IMR-90 (cell line): Measurements from ENCODE around the gene EIF4E1B. TPM values are rescaled to one million over a fixed set of nuclear protein-coding genes. Genes with fewer than 3 reads are reported as not detected.

Experiments used
- ATAC-seq: fragments of 200-7000 bp; cut with Tn5 transposase; 2 replicates; pipeline ENCODE4 v1.9.1; 2020; ENCODE audit warnings: low read depth, mild to moderate bottlenecking, moderate library complexity
- BruUV-seq: library from RNA; stranded (reverse); fragments of 400-500 nt; replicated peaks from 2 replicates; lab custom pipeline; 2021; lab: Mats Ljungman, UMichigan
- CTCF ChIA-PET: fragments of 300-600 bp; formaldehyde crosslinking; extraction: SDS; loops from one replicate; lab custom pipeline; 2021; ENCODE audit warnings: antibody characterized with exemption; lab: Yijun Ruan, JAX
- POLR2A ChIA-PET: fragments of 300-600 bp; sonication (Branson Sonifier 250); formaldehyde crosslinking; loops from one replicate; lab custom pipeline; 2022; ENCODE audit warnings: antibody characterized with exemption; ENCODE audit not compliant: unreplicated experiment; lab: Charles Lee
- DNase-seq: peaks from one replicate; pipeline ENCODE4 v3.0.0; 2013
- H2AFZ ChIP-seq: replicated peaks from 2 replicates; pipeline ENCODE3; 2013; ENCODE audit warnings: low read length, mild to moderate bottlenecking; ENCODE audit not compliant: poor library complexity
- H2AK5ac ChIP-seq: 2 replicates; pipeline ENCODE4 v1.6.1; 2013; ENCODE audit warnings: low read depth, low read length, inconsistent platforms
- H2AK9ac ChIP-seq: replicated peaks from 2 replicates; pipeline ENCODE3; 2013; ENCODE audit warnings: mild to moderate bottlenecking, low read depth, low read length, moderate library complexity; ENCODE audit not compliant: poor library complexity
- H2BK120ac ChIP-seq: 2 replicates; pipeline ENCODE4 v1.6.1; 2013; ENCODE audit warnings: low read depth, low read length, inconsistent platforms
- H2BK15ac ChIP-seq: 3 replicates; pipeline ENCODE4 v1.6.1; 2013; ENCODE audit warnings: low read depth, low read length, inconsistent platforms
- H2BK20ac ChIP-seq: 2 replicates; pipeline ENCODE4 v1.6.1; 2013; ENCODE audit warnings: low read depth, mild to moderate bottlenecking, inconsistent platforms, low read length, moderate library complexity
- H2BK5ac ChIP-seq: 2 replicates; pipeline ENCODE4 v1.6.1; 2013; ENCODE audit warnings: mild to moderate bottlenecking, low read depth, low read length, inconsistent platforms; ENCODE audit not compliant: poor library complexity, severe bottlenecking
- H3K14ac ChIP-seq: replicated peaks from 2 replicates; pipeline ENCODE4 v1.6.1; 2013; ENCODE audit warnings: low read depth, low read length, inconsistent platforms
- H3K18ac ChIP-seq: 2 replicates; pipeline ENCODE4 v1.6.1; 2013; ENCODE audit warnings: low read depth, low read length, control low read depth
- H3K23ac ChIP-seq: 2 replicates; pipeline ENCODE4 v1.6.1; 2013; ENCODE audit warnings: low read depth, low read length, inconsistent platforms
- H3K27ac ChIP-seq: 2 replicates; pipeline ENCODE4 v1.5.1; 2013; ENCODE audit warnings: mild to moderate bottlenecking, control low read depth, low read length; ENCODE audit not compliant: insufficient read depth
- H3K27me3 ChIP-seq: 2 replicates; pipeline ENCODE4 v1.6.1; 2013; ENCODE audit warnings: low read length; ENCODE audit not compliant: control insufficient read depth, insufficient read depth
- H3K36me3 ChIP-seq: 2 replicates; pipeline ENCODE4 v1.6.1; 2013; ENCODE audit warnings: low read length, mixed read lengths; ENCODE audit not compliant: control insufficient read depth, insufficient read depth
- H3K4ac ChIP-seq: 2 replicates; pipeline ENCODE4 v1.6.1; 2013; ENCODE audit warnings: low read depth, low read length, inconsistent platforms
- H3K4me1 ChIP-seq: 2 replicates; pipeline ENCODE4 v1.6.1; 2013; ENCODE audit warnings: low read length, mixed read lengths; ENCODE audit not compliant: control insufficient read depth, insufficient read depth
- H3K4me2 ChIP-seq: 2 replicates; pipeline ENCODE4 v1.6.1; 2013; ENCODE audit warnings: low read depth, mild to moderate bottlenecking, control low read depth, low read length, moderate library complexity
- H3K4me3 ChIP-seq: 2 replicates; pipeline ENCODE4 v1.5.1; 2013; ENCODE audit warnings: low read depth, mild to moderate bottlenecking, control low read depth, low read length, moderate library complexity; ENCODE audit not compliant: insufficient read depth
- H3K56ac ChIP-seq: 2 replicates; pipeline ENCODE4 v1.6.1; 2013; ENCODE audit warnings: low read length, inconsistent platforms; ENCODE audit not compliant: insufficient read depth; ENCODE audit errors: extremely low read depth
- H3K79me1 ChIP-seq, 2 experiments: 2 replicates each; pipeline ENCODE4 v1.6.1; 2013; ENCODE audit warnings: low read length in 2 of 2, inconsistent platforms in 1 of 2, low read depth in 1 of 2
- H3K9ac ChIP-seq: 2 replicates; pipeline ENCODE4 v1.6.1; 2013; ENCODE audit warnings: low read depth, low read length, control low read depth
- H3K9me1 ChIP-seq: 2 replicates; pipeline ENCODE4 v1.6.1; 2013; ENCODE audit warnings: low read length, inconsistent platforms; ENCODE audit not compliant: insufficient read depth
- H3K9me3 ChIP-seq: 2 replicates; pipeline ENCODE4 v1.6.1; 2013; ENCODE audit warnings: low read length; ENCODE audit not compliant: control insufficient read depth, insufficient read depth
- H4K20me1 ChIP-seq: 2 replicates; pipeline ENCODE4 v1.6.1; 2013; ENCODE audit warnings: low read length, inconsistent platforms; ENCODE audit not compliant: insufficient read depth
- H4K5ac ChIP-seq: 2 replicates; pipeline ENCODE4 v1.6.1; 2013; ENCODE audit warnings: mild to moderate bottlenecking, low read depth, low read length, control low read depth
- H4K8ac ChIP-seq, 2 experiments: 2 replicates each; pipeline ENCODE4 v1.6.1; 2013; ENCODE audit warnings: low read depth in 2 of 2, low read length in 2 of 2, control low read depth in 1 of 2, inconsistent platforms in 1 of 2
- H4K91ac ChIP-seq: 2 replicates; pipeline ENCODE4 v1.6.1; 2013; ENCODE audit warnings: low read depth, low read length, inconsistent platforms; ENCODE audit not compliant: insufficient read depth
- BHLHE40 ChIP-seq: fragments of 150-350 bp; IDR thresholded peaks from 2 replicates; pipeline ENCODE4 v1.6.1; 2016; ENCODE audit warnings: mild to moderate bottlenecking, low read depth, low read length
- CEBPB ChIP-seq: IDR thresholded peaks from 2 replicates; pipeline ENCODE4 v1.6.1; 2012; ENCODE audit warnings: low read depth, low read length, improper control_type of control experiment
- CHD1 ChIP-seq: IDR thresholded peaks from 2 replicates; pipeline ENCODE4 v1.6.1; 2012; ENCODE audit warnings: low read depth, low read length, improper control_type of control experiment
- ELK1 ChIP-seq: fragments of 150-350 bp; IDR thresholded peaks from 2 replicates; pipeline ENCODE4 v1.6.1; 2016; ENCODE audit warnings: low read depth, mild to moderate bottlenecking, low read length, moderate library complexity, borderline replicate concordance
- FOS ChIP-seq: fragments of 150-350 bp; IDR thresholded peaks from 2 replicates; pipeline ENCODE4 v1.6.1; 2016; ENCODE audit warnings: low read depth, low read length
- MAFK ChIP-seq: IDR thresholded peaks from 2 replicates; pipeline ENCODE4 v1.6.1; 2012; ENCODE audit warnings: low read depth, low read length, improper control_type of control experiment
- MAZ ChIP-seq: IDR thresholded peaks from 2 replicates; pipeline ENCODE4 v1.6.1; 2012; ENCODE audit warnings: low read depth, mild to moderate bottlenecking, low read length, improper control_type of control experiment, moderate library complexity, borderline replicate concordance
- MXI1 ChIP-seq: IDR thresholded peaks from 2 replicates; pipeline ENCODE4 v1.6.1; 2012; ENCODE audit warnings: low read depth, mild to moderate bottlenecking, low read length, moderate library complexity, borderline replicate concordance
- NFE2L2 ChIP-seq: fragments of 150-350 bp; IDR thresholded peaks from 2 replicates; pipeline ENCODE4 v1.6.1; 2016; ENCODE audit warnings: low read depth, mild to moderate bottlenecking, low read length
- POLR2A ChIP-seq: IDR thresholded peaks from 2 replicates; pipeline ENCODE4 v1.6.1; 2012; ENCODE audit warnings: mild to moderate bottlenecking, low read depth, low read length
- RAD21 ChIP-seq: IDR thresholded peaks from 2 replicates; pipeline ENCODE4 v1.6.1; 2012; ENCODE audit warnings: low read length, improper control_type of control experiment
- RFX5 ChIP-seq: IDR thresholded peaks from 2 replicates; pipeline ENCODE4 v1.8.0; 2012; ENCODE audit warnings: low read depth, mild to moderate bottlenecking, low read length, moderate library complexity
- SMC3 ChIP-seq: fragments of 150-350 bp; IDR thresholded peaks from 2 replicates; pipeline ENCODE4 v1.6.1; 2016; ENCODE audit warnings: low read depth, mild to moderate bottlenecking, antibody characterized with exemption, low read length, moderate library complexity
- USF2 ChIP-seq: fragments of 150-350 bp; IDR thresholded peaks from 2 replicates; pipeline ENCODE4 v1.6.1; 2017; ENCODE audit warnings: mild to moderate bottlenecking, antibody characterized with exemption, low read length, low read depth
- WGBS, 2 experiments: methylation state at CpG; one replicate each; pipeline versions ENCODE4 v1.1.5 to v1.1.7; 2013; ENCODE audit warnings: missing lambda C conversion rate in 2 of 2; ENCODE audit not compliant: insufficient read length in 1 of 2; ENCODE audit errors: extremely low coverage in 2 of 2; 5-methylcytosine and 5-hydroxymethylcytosine counted together
- dilution Hi-C: fragments of 300-500 bp; cut with HindIII; formaldehyde crosslinking; loops from one replicate; pipeline ENCODE4 v1.14.3; 2018; ENCODE audit warnings: low sequenced_read_pairs; ENCODE audit not compliant: unreplicated experiment
- in situ Hi-C: fragments of 300-500 bp; cut with MboI; formaldehyde crosslinking; loops from 3 replicates; pipeline ENCODE4 v1.14.3; 2019; ENCODE audit warnings: low sequenced_read_pairs, inconsistent platforms, mixed read lengths
- intact Hi-C: fragments of 100-400 bp; cut with micrococcal nuclease; formaldehyde crosslinking; loops from 2 replicates; pipeline ENCODE4 v1.10.0; 2022
- polyA plus RNA-seq, 3 experiments: library from polyadenylated mRNA; depleted of rRNA; stranded (reverse); fragments of >200 nt; gene quantifications; 2 replicates each; pipeline ENCODE4 v1.2.3, GENCODE V29; 2012; ENCODE audit warnings: low replicate concordance in 1 of 3
- total RNA-seq: library from RNA; depleted of rRNA; stranded (reverse); fragments of >200 nt; gene quantifications from 2 replicates; pipeline ENCODE4 v1.2.3, GENCODE V29; 2012
- TF ChIP-seq, protein P1 (sequence below): conservative IDR thresholded peaks from 2 replicates; pipeline ENCODE4 v1.5.1; 2012; ENCODE audit warnings: mild to moderate bottlenecking, low read depth, low read length, improper control_type of control experiment

EIF4E1B gene
- total and polyA plus RNA-seq, 2 of the 4 experiments (the other 2 are of a cell fraction), result not detected

DNA sequence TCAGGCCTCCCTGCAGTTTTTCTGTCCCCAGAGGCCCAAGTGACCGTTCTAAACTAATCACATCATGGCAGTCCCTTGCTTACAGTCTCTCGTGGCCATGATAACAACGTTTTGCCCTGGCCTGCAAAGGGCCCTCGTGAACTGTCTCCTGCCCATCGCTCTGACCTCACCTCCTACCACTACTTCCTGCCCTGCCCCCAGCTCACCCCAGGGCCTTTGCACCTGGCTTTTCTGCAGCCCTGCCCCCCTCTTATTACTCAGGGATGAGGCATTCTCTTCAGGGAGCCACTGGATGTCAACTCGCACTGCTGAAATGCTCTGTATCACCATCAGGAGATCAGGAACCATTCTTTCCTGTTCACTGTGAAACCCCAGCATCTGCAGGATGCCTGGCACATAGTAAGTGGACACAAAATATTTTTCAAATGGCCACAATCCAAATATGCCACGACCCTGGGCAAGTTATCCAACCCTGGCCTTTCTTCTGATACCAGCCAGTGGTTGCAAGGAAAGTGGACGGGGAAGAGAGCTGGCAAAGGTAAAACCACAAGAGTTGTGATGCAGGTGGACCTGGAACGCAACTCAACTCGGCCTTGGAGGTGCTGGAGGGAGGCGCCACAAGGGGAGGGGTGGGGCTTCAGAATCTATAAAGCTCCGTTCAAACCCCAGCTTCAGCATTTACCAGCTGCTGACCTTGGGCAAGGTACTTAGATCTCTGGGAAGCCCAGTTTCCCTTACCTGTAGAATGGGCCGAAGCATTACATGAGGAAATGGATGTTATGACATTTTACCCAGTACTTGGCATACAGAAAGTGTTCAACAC lies 1.9 kb upstream of the EIF4E1B start:
- no TSS peak for BruUV-seq
- no peak for DNase-seq
- Histone ChIP-seq H3K18ac (no peak overlapping the region), H3K27ac (no peak overlapping the region), H2BK120ac (no peak overlapping the region), H3K4me2 (no peak overlapping the region), H3K4me1 (peaks cover 2% of the 10 kb centered on the region; the same call in 1 of the 2 replicates), H4K8ac (no peak overlapping the region), H3K4ac (no peak overlapping the region), H3K14ac (no peak overlapping the region), H3K9me1 (peaks cover 3% of the 10 kb centered on the region; the same call in 1 of the 2 replicates), H3K27me3 (peaks cover 71% of the 10 kb centered on the region), H3K4me3 (no peak overlapping the region), H3K36me3 (no peaks in the 10 kb centered on the region), H2BK5ac (no peak overlapping the region), H3K9me3 (no peaks in the 10 kb centered on the region), H2BK20ac (no peak overlapping the region), H2BK15ac (no peak overlapping the region), H4K91ac (no peak overlapping the region), H3K79me1 (no peaks in the 10 kb centered on the region), H3K56ac (no peak overlapping the region), H2AFZ (no peak overlapping the region), H2AK5ac (no peak overlapping the region), H4K20me1 (no peaks in the 10 kb centered on the region; the same call in 1 of the 2 replicates), H3K23ac (no peak overlapping the region), H2AK9ac (peak overlapping the region; percentile 61), H3K9ac (no peak overlapping the region), H4K5ac (no peak overlapping the region)
- POLR2A ChIA-PET, result no interaction called here
- ATAC-seq, result no peak
- CTCF ChIA-PET, result no interaction called here
- in situ Hi-C loops (loop anchor here (10.0 kb wide), 1 partner anchor 54 kb away; no protein-coding TSS in a partner anchor), intact Hi-C loops (no loop called here), dilution Hi-C loops (no loop called here)
- WGBS, 2 experiments, result 68% methylated on average over 6 of the region's 13 CpGs; no CpG with 5 or more reads in 1 of the 2 experiments
- no peak for TF ChIP-seq RAD21
- no peak for TF ChIP-seq POLR2A
- no peak for TF ChIP-seq RFX5
- no peak for TF ChIP-seq ELK1
- no peak for TF ChIP-seq MAFK
- TF ChIP-seq CHD1, result no peak
- no peak for TF ChIP-seq USF2
- TF ChIP-seq, protein P1, sequence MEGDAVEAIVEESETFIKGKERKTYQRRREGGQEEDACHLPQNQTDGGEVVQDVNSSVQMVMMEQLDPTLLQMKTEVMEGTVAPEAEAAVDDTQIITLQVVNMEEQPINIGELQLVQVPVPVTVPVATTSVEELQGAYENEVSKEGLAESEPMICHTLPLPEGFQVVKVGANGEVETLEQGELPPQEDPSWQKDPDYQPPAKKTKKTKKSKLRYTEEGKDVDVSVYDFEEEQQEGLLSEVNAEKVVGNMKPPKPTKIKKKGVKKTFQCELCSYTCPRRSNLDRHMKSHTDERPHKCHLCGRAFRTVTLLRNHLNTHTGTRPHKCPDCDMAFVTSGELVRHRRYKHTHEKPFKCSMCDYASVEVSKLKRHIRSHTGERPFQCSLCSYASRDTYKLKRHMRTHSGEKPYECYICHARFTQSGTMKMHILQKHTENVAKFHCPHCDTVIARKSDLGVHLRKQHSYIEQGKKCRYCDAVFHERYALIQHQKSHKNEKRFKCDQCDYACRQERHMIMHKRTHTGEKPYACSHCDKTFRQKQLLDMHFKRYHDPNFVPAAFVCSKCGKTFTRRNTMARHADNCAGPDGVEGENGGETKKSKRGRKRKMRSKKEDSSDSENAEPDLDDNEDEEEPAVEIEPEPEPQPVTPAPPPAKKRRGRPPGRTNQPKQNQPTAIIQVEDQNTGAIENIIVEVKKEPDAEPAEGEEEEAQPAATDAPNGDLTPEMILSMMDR, result no peak
- TF ChIP-seq MXI1, result no peak
- no peak for TF ChIP-seq MAZ
- TF ChIP-seq CEBPB, result no peak
- TF ChIP-seq FOS, result no peak
- no peak for TF ChIP-seq SMC3
- TF ChIP-seq NFE2L2, result no peak
- TF ChIP-seq BHLHE40, result no peak
